Dedifferentiated amniotic fluid mesenchymal stem cell (primary cell): Measurements from ENCODE around the gene HEATR3.

ENCODE experiments used
- DNase-seq: peaks from one replicate; pipeline ENCODE4 v3.0.0-alpha.2; 2016; ENCODE audit errors: extremely low spot score

The HEATR3 gene

GRCh38 chr16:50152807-50153595 lies 87.2 kb downstream of the HEATR3 start, which contains the start of gene TENT4B:
TSS of gene TENT4B (plus strand) at chr16:50153306. CDS start at chr16:50153622, 316 bp downstream.
- peak; percentile 58 for DNase-seq

DNA sequence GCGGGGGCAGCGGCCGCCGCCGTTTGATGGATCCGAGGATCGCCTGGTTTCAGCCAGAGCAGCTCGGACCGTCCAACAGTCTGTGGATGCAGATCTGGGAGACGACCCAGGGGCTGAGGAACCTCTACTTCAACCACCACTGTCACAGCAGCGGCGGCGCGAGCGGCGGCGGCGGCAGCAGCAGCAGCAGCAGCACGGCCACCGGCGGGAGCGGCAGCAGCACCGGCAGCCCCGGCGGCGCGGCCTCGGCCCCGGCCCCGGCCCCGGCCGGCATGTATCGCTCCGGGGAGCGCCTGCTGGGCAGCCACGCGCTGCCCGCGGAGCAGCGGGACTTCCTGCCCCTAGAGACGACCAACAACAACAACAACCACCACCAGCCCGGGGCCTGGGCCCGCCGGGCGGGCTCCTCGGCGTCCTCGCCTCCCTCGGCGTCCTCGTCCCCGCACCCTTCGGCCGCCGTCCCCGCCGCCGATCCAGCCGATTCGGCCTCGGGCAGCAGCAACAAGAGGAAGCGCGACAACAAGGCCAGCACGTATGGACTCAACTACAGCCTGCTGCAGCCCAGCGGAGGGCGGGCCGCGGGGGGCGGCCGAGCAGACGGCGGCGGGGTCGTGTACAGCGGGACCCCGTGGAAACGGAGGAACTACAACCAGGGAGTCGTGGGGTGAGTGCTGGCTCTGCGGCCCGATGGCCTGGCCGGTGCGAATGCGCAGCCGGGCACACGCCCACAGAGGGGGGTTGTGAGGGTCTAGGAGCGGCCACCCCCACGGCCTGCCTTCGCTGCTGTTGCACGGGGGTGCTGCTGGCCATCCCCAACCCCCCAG lies 88.0 kb downstream of the HEATR3 start:
- DNase-seq, result no peak

DNA sequence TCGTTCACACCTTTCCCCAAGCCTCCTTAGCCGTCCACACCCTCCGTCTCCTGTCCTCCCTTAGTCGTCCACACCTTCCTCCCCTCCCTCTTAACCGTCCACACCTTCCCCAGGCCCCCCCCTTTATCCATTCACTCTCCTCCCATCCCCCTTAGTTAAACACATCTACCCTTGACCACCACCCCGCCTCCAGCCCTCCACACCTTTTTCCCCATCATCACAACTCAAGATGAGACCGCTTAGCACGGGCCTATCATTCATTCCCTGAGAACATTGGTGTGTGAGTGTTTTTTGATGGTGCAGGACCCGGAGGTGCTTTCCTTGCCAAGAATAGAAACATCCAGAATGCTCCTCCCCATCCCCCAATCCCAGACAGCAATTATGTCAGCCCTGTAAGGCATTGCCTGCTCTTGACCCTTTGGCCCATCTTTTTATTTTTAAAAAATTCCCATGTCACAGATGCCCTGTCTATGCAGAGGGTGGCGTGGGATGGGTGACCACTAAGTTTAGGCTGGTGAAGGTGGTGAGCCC lies 88.7 kb downstream of the HEATR3 start:
- no peak for DNase-seq

- no peak for DNase-seq
Measured at GRCh38 chr16:50155925-50156324, 90.2 kb downstream of the HEATR3 start.
